Limb (tissue), 2 donors: ENCODE data around the gene GFRA1.

Experiments used
- DNase-seq, 2 donors: peaks; one replicate each; pipeline ENCODE4 v3.0.0-alpha.2; 2016; ENCODE audit errors: extremely low spot score in 2 of 2

Gene GFRA1

DNA sequence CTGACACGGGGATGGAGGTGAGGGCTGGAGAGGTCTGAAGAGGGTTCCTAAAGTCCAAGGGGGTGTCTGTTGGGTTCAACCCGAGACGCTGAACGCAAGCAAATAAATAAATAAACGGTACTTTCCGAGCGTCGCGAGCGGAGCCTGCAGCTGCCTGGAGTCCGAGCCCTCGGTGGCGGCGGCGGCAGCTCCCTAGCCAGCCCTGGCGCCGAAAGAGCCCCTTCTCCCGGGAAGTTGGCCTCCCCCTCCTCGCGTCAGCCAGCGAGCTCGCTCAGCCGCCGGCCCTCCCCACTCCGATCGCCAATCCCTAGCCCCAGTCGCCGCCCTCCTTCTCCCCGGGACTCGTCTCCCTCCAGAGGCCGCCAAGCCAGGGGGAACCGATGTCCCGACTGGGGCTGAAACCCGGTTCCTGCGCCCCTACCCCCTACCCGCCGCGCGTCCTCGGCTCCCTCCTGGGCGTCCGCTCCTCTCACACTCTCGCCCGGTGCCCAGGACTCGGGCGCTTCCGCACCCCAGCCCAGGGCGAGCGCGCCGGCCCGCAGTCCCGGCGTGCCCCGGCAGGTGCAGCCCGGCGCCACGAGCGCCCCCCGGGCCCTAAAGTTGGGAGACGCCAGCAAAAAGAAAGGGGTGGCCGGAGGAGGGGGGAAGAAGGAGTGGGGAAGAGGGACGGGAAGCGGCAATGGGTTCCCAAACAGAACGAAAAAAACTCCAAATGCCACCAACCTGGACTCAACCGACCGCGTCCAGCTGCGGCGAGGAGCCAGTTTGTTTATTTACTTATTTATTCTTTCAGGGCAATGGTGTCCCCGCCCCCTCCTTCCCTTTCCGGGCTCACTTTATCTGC is at the start of gene GFRA1:
Gene GFRA1 (minus strand): TSS at position 767 of the 844 bp plus-strand sequence. CDS start 1,177 bp downstream, outside the sequence.
- DNase-seq, result peak in 1 of 2 donors; percentile 74

- DNase-seq, result no peak
Measured at GRCh38 chr10:116316503-116316902, 43.5 kb upstream of the GFRA1 start.

DNA sequence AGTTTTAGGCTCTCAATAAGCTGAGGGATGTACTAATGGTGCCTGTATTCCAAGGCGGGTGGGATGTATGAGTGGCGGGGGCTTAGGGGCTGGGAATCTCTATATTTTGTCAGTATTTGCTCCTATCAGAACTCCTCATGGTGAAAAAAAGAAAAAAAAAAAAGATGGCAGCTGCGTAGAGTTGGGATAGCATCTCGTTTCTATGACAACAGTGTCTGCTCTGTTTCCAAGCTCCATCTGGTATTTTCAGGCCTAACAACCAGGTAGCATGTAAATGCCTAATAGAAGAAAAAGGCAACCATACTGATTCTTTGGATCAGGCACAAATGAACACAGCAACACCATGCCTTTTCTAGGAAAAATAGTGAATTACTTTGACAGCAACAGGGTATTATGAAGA is 39.5 kb upstream of the GFRA1 start:
- DNase-seq, result no peak

- peak in 1 of 2 donors; percentile 30 for DNase-seq
Measured at GRCh38 chr10:116311706-116312490, 38.9 kb upstream of the GFRA1 start.

- DNase-seq, result no peak
Measured at GRCh38 chr10:116311016-116311415, 38.0 kb upstream of the GFRA1 start.

- DNase-seq, result no peak
Measured at GRCh38 chr10:116307455-116307854, 34.4 kb upstream of the GFRA1 start.

- DNase-seq, result no peak
Measured at GRCh38 chr10:116306847-116307246, 33.8 kb upstream of the GFRA1 start.

GRCh38 chr10:116304923-116305322 is 31.9 kb upstream of the GFRA1 start:
- no peak for DNase-seq

DNA sequence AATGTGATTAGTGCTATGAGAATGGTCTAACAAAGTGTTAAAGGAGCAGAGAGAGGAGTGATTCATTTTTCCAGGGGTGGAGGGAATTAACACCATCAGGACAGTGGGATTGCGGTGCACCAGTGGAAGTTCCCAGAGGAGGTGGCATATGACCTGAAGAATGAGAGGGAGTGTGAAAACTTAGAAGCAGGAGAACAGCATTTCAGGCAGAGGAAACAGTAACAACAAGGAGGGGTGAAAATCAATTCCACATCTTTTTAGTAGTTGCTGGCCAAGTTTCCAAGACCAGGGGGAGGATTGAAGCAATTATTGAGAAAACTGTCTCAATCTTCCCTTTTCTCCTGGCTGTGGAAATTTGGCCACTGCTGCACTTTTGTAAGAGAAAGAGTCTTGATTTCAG is 27.5 kb upstream of the GFRA1 start:
- DNase-seq, result peak in 1 of 2 donors; percentile 44

- DNase-seq, result no peak
Measured at GRCh38 chr10:116298586-116298985, 25.6 kb upstream of the GFRA1 start.

- DNase-seq, result no peak
Measured at GRCh38 chr10:116296291-116296721, 23.3 kb upstream of the GFRA1 start.

DNA sequence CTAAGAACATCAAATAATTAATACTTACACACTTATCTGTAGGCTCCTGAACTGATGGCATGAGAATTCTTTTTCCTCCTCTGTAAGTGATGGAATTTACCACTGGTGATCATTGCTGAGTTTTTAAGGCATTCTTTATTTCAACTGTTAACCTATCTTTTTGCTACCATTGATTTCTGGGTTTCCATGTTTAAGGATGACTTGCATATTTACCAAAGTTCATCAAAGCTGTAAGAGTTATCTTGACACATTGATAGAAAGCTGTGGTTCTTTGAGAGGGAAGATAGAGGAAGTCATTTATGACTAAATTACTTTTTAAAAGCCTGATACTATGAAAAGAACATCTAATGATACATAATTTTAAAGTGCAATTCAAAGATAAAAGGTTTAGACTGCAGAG is 19.5 kb upstream of the GFRA1 start:
- DNase-seq, result no peak

- DNase-seq, result no peak
Measured at GRCh38 chr10:116289652-116290051, 16.6 kb upstream of the GFRA1 start.

DNA sequence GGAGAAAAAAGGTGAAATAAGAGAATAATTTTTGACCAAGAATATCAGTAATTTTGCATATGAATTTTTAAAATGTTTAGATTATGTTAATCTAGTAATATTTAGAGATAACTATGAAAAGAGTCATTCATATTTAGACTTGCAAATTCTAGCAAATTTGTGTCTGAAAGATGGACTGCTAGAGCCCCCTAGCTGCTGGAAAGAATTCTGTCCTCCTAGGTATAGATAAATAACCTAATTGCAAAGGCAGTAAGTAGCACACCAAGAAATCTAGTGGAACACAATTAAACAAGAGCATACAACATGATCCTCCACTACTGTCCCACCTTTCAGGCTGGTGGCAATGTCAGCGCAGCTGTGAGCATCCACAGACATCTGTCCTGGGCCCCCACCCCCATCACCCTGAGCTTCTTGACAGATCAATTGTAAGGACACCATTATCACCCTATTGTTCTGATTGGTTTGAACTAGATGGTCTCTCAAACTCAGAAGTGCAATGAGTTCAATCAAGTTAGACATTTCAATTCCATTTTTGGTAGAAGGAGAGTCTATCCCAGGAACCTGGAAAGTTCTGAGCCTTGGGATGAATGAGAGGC is 15.0 kb upstream of the GFRA1 start:
- DNase-seq, result peak in 1 of 2 donors; percentile 63

DNA sequence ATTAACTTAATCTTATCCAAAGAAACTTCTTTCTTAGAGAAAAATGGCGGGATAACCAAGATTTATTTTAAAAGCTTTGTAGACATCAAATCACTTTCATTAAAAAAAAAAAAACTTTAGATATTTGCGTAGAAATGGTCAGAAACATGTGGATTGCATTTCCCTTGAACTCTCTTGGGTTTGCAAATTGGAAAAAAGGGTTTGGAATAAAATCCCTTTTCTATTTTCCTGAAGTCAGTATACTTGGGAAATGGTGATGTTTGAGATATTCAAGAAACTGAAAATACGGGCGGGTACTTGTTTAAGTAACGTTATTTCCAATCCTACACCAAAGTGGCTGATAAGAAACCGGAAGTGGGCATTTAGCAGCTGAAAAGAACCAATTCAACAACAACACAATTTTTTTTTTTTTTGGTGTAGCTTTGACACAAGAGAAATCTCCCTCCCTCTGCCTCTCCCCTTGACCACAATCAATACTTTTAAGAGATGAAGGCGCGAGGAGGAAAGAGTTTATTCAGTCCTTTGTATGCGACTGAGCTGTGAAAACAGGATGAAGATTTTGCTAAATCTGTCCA is 13.7 kb upstream of the GFRA1 start:
- no peak for DNase-seq

- no peak for DNase-seq
Measured at GRCh38 chr10:116281775-116282174, 8.8 kb upstream of the GFRA1 start.

GRCh38 chr10:116278846-116279245 is 5.8 kb upstream of the GFRA1 start:
- DNase-seq, result no peak

GRCh38 chr10:116276981-116277380 is 4.0 kb upstream of the GFRA1 start:
- DNase-seq, result no peak

GRCh38 chr10:116274064-116274904 is 1.3 kb upstream of the GFRA1 start:
- peak; percentile 68 to 79 for DNase-seq

DNA sequence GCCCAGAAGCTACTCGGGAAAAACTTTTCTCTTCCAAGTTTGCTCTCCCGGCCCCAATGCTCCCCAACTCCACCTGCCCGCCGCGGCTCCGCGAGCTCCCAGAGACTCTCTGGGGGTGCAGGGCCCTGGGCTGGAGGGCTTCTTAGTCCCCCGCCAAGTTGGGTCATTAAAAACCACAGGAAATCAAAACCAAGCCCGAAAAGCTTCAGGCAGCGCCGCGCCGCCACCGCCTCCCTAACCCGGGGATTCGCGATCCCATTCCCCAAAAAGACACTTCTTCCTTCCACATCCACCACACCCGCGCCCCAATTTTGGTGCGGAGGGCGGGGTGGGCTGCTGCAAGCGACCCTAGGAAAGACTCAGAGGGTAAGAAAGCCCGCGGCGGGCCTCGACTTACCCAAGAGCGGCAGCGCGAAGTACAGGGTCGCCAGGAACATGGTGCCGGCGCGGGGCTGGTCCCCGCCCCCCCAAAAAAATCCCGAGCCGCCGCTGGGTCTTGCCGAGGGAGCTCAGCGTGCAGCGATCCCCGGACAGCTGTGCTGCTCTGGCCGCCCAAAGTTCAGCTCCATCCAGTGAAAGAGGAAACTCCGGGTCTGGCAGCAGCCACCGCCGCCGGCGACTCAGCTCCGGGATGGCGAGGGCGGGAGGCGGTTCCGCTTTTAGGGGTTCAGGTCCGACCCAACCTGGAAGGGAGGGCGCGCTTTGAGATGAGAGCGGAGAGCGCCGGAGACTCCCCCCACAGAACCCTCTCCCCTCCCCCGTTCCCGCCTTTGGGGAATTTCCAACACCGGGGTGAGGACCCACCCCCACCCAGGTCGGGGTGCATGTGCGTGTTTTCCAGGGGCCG is 1.2 kb downstream of the GFRA1 start:
- DNase-seq, result peak in 1 of 2 donors; percentile 73
